ENCODE results near the gene STAC3.

STAC3 gene

DNA sequence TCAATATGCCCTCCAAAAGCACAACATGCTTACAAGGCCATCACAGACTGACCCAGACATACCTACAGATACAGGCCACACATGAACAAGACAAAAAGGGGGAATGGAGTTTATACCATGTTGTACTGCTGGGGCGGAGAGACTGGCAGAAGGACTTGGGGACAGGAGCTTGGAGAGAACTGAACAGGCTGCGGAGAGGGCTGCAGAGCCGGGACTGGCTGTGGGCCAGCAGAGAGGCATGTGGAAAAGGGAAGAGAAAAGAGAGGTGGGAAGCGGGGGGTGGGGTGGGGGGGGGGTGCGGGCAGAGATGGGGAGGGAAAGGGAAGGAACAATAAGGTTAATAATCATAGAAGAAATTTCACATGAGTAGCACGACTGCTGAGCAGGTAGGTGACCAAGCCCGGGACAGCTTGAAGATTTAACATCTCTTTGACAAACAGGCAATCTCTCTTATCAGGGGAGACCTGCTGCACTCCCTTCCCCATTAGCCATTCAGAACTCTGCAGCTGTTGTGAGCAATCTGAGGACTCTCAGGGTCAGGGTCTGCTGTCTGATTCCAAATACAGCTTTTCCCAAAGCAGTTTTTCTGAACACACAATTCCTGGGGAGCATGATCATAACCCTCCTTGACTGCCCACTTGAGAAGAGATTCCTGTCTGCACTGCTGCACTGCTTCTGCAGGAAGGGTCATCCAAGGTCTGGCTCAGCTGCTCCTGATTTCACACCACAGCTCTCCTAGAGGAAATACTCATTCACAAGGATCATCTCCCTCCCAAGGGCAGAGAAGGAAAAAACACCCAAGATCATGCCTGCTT is 21.6 kb upstream of the STAC3 start:
- Histone ChIP-seq H3K27me3 (ENCODE audit: control insufficient read depth in 1 of 2, insufficient read depth in 2 of 2, low read length in 2 of 2) (no peaks in the 10 kb centered on the region), H3K4me1 (ENCODE audit: control insufficient read depth, insufficient read depth, low read length) (no peaks in the 10 kb centered on the region), H3K36me3 (ENCODE audit: control insufficient read depth in 2 of 2, insufficient read depth in 2 of 2, low read length in 2 of 2) (peaks cover 33 to 45% of the 10 kb centered on the region in 2 donors), H3K4me3 (ENCODE audit: low read length in 2 of 2) (no peak overlapping the region), H3K9me3 (ENCODE audit: control insufficient read depth in 2 of 2, low read length in 2 of 2) (no peaks in the 10 kb centered on the region), H3K9ac (ENCODE audit: low read length in 2 of 2) (no peak overlapping the region), H3K27ac (ENCODE audit: low read length) (no peak overlapping the region)

DNA sequence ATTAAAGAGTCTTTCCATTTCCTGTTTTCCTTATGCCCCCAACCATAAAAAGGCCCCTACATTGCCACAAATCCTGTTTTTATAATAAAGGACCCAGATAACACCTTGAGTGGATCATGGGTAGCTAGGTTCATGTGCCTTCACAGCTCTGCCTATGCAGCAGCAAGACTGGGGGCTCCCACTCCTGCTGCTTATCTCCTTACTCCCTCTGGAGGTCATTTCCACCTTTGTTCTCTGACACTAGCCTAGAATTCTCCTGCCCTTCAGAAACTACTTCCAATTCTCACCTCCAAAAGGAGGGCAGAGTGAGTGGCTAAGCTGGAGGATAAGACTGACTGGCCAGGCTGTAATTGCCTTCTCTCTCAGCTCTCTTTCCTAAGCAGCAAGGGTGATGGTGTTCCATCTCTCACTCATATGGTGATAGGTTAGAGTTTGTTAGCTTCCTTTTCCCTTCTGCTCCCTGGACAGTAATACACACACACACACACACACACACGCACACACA is 20.0 kb upstream of the STAC3 start:
- no peaks in the 10 kb centered on the region for H3K27me3 ChIP-seq (ENCODE audit: control insufficient read depth in 1 of 2, insufficient read depth in 2 of 2, low read length in 2 of 2)
- H3K27ac ChIP-seq (ENCODE audit: low read length) = no peak overlapping the region
- H3K4me1 ChIP-seq (ENCODE audit: control insufficient read depth, insufficient read depth, low read length) = no peaks in the 10 kb centered on the region
- H3K36me3 ChIP-seq (ENCODE audit: control insufficient read depth in 2 of 2, insufficient read depth in 2 of 2, low read length in 2 of 2) = peaks cover 40 to 51% of the 10 kb centered on the region in 2 donors
- no peaks in the 10 kb centered on the region for H3K9me3 ChIP-seq (ENCODE audit: control insufficient read depth in 2 of 2, low read length in 2 of 2)
- no peak overlapping the region for H3K4me3 ChIP-seq (ENCODE audit: low read length in 2 of 2)
- H3K9ac ChIP-seq (ENCODE audit: low read length in 2 of 2) = no peak overlapping the region

GRCh38 chr12:57268264-57268663 is 17.3 kb upstream of the STAC3 start:
- H3K36me3 ChIP-seq (ENCODE audit: control insufficient read depth in 2 of 2, insufficient read depth in 2 of 2, low read length in 2 of 2) = peaks cover 35 to 46% of the 10 kb centered on the region in 2 donors
- H3K27me3 ChIP-seq (ENCODE audit: control insufficient read depth in 1 of 2, insufficient read depth in 2 of 2, low read length in 2 of 2) = no peaks in the 10 kb centered on the region
- no peaks in the 10 kb centered on the region for H3K4me1 ChIP-seq (ENCODE audit: control insufficient read depth, insufficient read depth, low read length)
- no peak overlapping the region for H3K4me3 ChIP-seq (ENCODE audit: low read length in 2 of 2)
- H3K9me3 ChIP-seq (ENCODE audit: control insufficient read depth in 2 of 2, low read length in 2 of 2) = no peaks in the 10 kb centered on the region
- no peak overlapping the region for H3K9ac ChIP-seq (ENCODE audit: low read length in 2 of 2)
- H3K27ac ChIP-seq (ENCODE audit: low read length) = no peak overlapping the region

- H3K27ac ChIP-seq (ENCODE audit: low read length) = no peak overlapping the region
- no peaks in the 10 kb centered on the region for H3K27me3 ChIP-seq (ENCODE audit: control insufficient read depth in 1 of 2, insufficient read depth in 2 of 2, low read length in 2 of 2)
- H3K4me3 ChIP-seq (ENCODE audit: low read length in 2 of 2) = no peak overlapping the region
- no peaks in the 10 kb centered on the region for H3K9me3 ChIP-seq (ENCODE audit: control insufficient read depth in 2 of 2, low read length in 2 of 2)
- no peaks in the 10 kb centered on the region for H3K4me1 ChIP-seq (ENCODE audit: control insufficient read depth, insufficient read depth, low read length)
- peaks cover 36 to 38% of the 10 kb centered on the region in 2 donors for H3K36me3 ChIP-seq (ENCODE audit: control insufficient read depth in 2 of 2, insufficient read depth in 2 of 2, low read length in 2 of 2)
- no peak overlapping the region for H3K9ac ChIP-seq (ENCODE audit: low read length in 2 of 2)
Observed at GRCh38 chr12:57266681-57267080, 15.7 kb upstream of the STAC3 start.

DNA sequence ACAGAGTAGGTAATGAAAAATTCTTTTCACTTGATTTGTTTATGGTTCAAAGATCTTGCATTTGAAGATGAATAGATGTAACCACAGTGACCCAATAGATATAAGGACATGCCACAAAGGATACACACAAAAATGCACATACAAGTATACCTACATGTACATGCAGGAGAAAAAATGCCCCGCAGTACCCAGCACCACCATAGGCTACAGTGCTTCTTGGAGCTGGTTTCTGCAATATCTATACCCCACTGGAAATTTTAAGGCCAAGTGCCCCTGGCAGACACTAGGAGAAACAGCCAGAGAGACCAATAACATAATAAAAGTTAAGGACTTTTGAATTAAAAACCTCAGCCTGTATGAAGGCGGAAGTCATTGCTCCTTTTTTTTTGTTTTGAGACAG is 12.1 kb upstream of the STAC3 start:
- Histone ChIP-seq H3K4me1 (ENCODE audit: control insufficient read depth, insufficient read depth, low read length) (no peaks in the 10 kb centered on the region), H3K9me3 (ENCODE audit: control insufficient read depth in 2 of 2, low read length in 2 of 2) (no peaks in the 10 kb centered on the region), H3K9ac (ENCODE audit: low read length in 2 of 2) (no peak overlapping the region), H3K27me3 (ENCODE audit: control insufficient read depth in 1 of 2, insufficient read depth in 2 of 2, low read length in 2 of 2) (no peaks in the 10 kb centered on the region), H3K36me3 (ENCODE audit: control insufficient read depth in 2 of 2, insufficient read depth in 2 of 2, low read length in 2 of 2) (peaks cover 37 to 38% of the 10 kb centered on the region in 2 donors), H3K27ac (ENCODE audit: low read length) (no peak overlapping the region), H3K4me3 (ENCODE audit: low read length in 2 of 2) (no peak overlapping the region)

GRCh38 chr12:57262126-57262822 is 11.3 kb upstream of the STAC3 start:
- Histone ChIP-seq H3K4me1 (ENCODE audit: control insufficient read depth, insufficient read depth, low read length) (no peaks in the 10 kb centered on the region), H3K4me3 (ENCODE audit: low read length in 2 of 2) (no peak overlapping the region), H3K27ac (ENCODE audit: low read length) (no peak overlapping the region), H3K9ac (ENCODE audit: low read length in 2 of 2) (no peak overlapping the region), H3K27me3 (ENCODE audit: control insufficient read depth in 1 of 2, insufficient read depth in 2 of 2, low read length in 2 of 2) (no peaks in the 10 kb centered on the region), H3K9me3 (ENCODE audit: control insufficient read depth in 2 of 2, low read length in 2 of 2) (no peaks in the 10 kb centered on the region), H3K36me3 (ENCODE audit: control insufficient read depth in 2 of 2, insufficient read depth in 2 of 2, low read length in 2 of 2) (peaks cover 41 to 43% of the 10 kb centered on the region in 2 donors)

GRCh38 chr12:57261428-57261865 is 10.5 kb upstream of the STAC3 start:
- Histone ChIP-seq H3K9me3 (ENCODE audit: control insufficient read depth in 2 of 2, low read length in 2 of 2) (no peaks in the 10 kb centered on the region), H3K9ac (ENCODE audit: low read length in 2 of 2) (no peak overlapping the region), H3K4me3 (ENCODE audit: low read length in 2 of 2) (no peak overlapping the region), H3K27me3 (ENCODE audit: control insufficient read depth in 1 of 2, insufficient read depth in 2 of 2, low read length in 2 of 2) (no peaks in the 10 kb centered on the region), H3K36me3 (ENCODE audit: control insufficient read depth in 2 of 2, insufficient read depth in 2 of 2, low read length in 2 of 2) (peaks cover 37 to 40% of the 10 kb centered on the region in 2 donors), H3K27ac (ENCODE audit: low read length) (no peak overlapping the region), H3K4me1 (ENCODE audit: control insufficient read depth, insufficient read depth, low read length) (no peaks in the 10 kb centered on the region)

- H3K27ac ChIP-seq (ENCODE audit: low read length) = no peak overlapping the region
Observed at GRCh38 chr12:57260366-57260765, 9.4 kb upstream of the STAC3 start.

GRCh38 chr12:57258977-57259970 is 8.3 kb upstream of the STAC3 start:
- H3K4me3 ChIP-seq (ENCODE audit: low read length in 2 of 2) = no peak overlapping the region
- no peak overlapping the region for H3K9ac ChIP-seq (ENCODE audit: low read length in 2 of 2)
- H3K36me3 ChIP-seq (ENCODE audit: control insufficient read depth in 2 of 2, insufficient read depth in 2 of 2, low read length in 2 of 2) = peaks cover 49 to 53% of the 10 kb centered on the region in 2 donors
- H3K27ac ChIP-seq (ENCODE audit: low read length) = no peak overlapping the region
- H3K9me3 ChIP-seq (ENCODE audit: control insufficient read depth in 2 of 2, low read length in 2 of 2) = no peaks in the 10 kb centered on the region
- H3K4me1 ChIP-seq (ENCODE audit: control insufficient read depth, insufficient read depth, low read length) = no peaks in the 10 kb centered on the region
- H3K27me3 ChIP-seq (ENCODE audit: control insufficient read depth in 1 of 2, insufficient read depth in 2 of 2, low read length in 2 of 2) = no peaks in the 10 kb centered on the region

More at GRCh38 chr12:57260366-57260765, 9.4 kb upstream of the STAC3 start:
- peaks cover 47 to 50% of the 10 kb centered on the region in 2 donors for H3K36me3 ChIP-seq (ENCODE audit: control insufficient read depth in 2 of 2, insufficient read depth in 2 of 2, low read length in 2 of 2)
- H3K9ac ChIP-seq (ENCODE audit: low read length in 2 of 2) = no peak overlapping the region
- no peak overlapping the region for H3K4me3 ChIP-seq (ENCODE audit: low read length in 2 of 2)
- H3K27me3 ChIP-seq (ENCODE audit: control insufficient read depth in 1 of 2, insufficient read depth in 2 of 2, low read length in 2 of 2) = no peaks in the 10 kb centered on the region
- no peaks in the 10 kb centered on the region for H3K9me3 ChIP-seq (ENCODE audit: control insufficient read depth in 2 of 2, low read length in 2 of 2)
- no peaks in the 10 kb centered on the region for H3K4me1 ChIP-seq (ENCODE audit: control insufficient read depth, insufficient read depth, low read length)

DNA sequence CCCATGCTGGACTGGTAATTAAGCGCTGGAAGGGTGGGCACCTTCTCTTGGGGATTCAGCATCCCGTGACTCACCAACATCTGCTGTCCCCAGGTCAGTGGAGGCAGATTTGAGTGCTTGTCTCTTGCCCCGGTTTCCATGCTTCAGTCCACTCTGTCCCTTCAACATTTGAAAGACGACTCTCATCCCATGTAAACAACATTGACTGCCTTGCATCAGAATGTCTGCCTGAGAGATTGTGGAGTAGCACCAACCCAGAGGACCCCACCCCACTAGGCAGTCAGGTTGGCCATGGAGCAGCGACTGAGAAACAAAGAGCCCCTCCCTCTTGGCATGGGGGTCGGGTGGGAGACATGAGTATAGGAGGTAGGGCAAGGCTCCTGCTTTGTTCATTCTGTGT is 4.9 kb upstream of the STAC3 start:
- no peak overlapping the region for H3K4me3 ChIP-seq (ENCODE audit: low read length in 2 of 2)
- H3K9me3 ChIP-seq (ENCODE audit: control insufficient read depth in 2 of 2, low read length in 2 of 2) = no peaks in the 10 kb centered on the region
- H3K27me3 ChIP-seq (ENCODE audit: control insufficient read depth in 1 of 2, insufficient read depth in 2 of 2, low read length in 2 of 2) = no peaks in the 10 kb centered on the region
- no peak overlapping the region for H3K27ac ChIP-seq (ENCODE audit: low read length)
- H3K4me1 ChIP-seq (ENCODE audit: control insufficient read depth, insufficient read depth, low read length) = no peaks in the 10 kb centered on the region
- H3K9ac ChIP-seq (ENCODE audit: low read length in 2 of 2) = no peak overlapping the region
- H3K36me3 ChIP-seq (ENCODE audit: control insufficient read depth in 2 of 2, insufficient read depth in 2 of 2, low read length in 2 of 2) = peaks cover 44 to 45% of the 10 kb centered on the region in 2 donors

Data from stomach smooth muscle (tissue), 2 donors.